WTC11 (cell line): ENCODE measurements around the gene NPAS2. TPM values are rescaled to one million over a fixed set of nuclear protein-coding genes. Genes with fewer than 3 reads are reported as not detected.
A peak's percentile ranks its signal among the peaks of the same experiment; 100 is the strongest.

Source experiments
- ATAC-seq: fragments of 200-7000 bp; cut with Tn5 transposase; 2 replicates; pipeline ENCODE4 v1.10.0; 2021; ENCODE audit warnings: mild to moderate bottlenecking, moderate library complexity
- CTCF ChIA-PET: fragments of 300-600 bp; sonication (Branson Sonifier 250); formaldehyde crosslinking; loops from one replicate; lab custom pipeline; 2021; ENCODE audit warnings: antibody characterized with exemption; lab: Charles Lee
- POLR2A ChIA-PET: fragments of 350-600 bp; sonication (Branson Sonifier 250); formaldehyde crosslinking; loops from one replicate; lab custom pipeline; 2021; ENCODE audit warnings: antibody characterized with exemption; lab: Charles Lee
- DNase-seq: peaks from one replicate; pipeline ENCODE4 v3.0.0; 2021; ENCODE audit warnings: low spot score
- H3K27ac Mint-ChIP-seq: 2 replicates; pipeline ENCODE4 v1.8.0; 2021; ENCODE audit warnings: mixed read lengths
- H3K27me3 Mint-ChIP-seq: 2 replicates; pipeline ENCODE4 v1.8.0; 2021; ENCODE audit warnings: low read depth, mild to moderate bottlenecking, moderate library complexity, mixed read lengths
- H3K36me3 Mint-ChIP-seq: 2 replicates; pipeline ENCODE4 v1.8.0; 2021; ENCODE audit warnings: mixed read lengths
- H3K4me1 Mint-ChIP-seq: 2 replicates; pipeline ENCODE4 v1.8.0; 2022; ENCODE audit warnings: mixed read lengths
- H3K4me3 Mint-ChIP-seq: 2 replicates; pipeline ENCODE4 v1.8.0; 2021; ENCODE audit warnings: mild to moderate bottlenecking, moderate library complexity, mixed read lengths
- H3K9me3 Mint-ChIP-seq: 2 replicates; pipeline ENCODE4 v1.8.0; 2021; ENCODE audit warnings: mixed read lengths
- AR ChIP-seq: fragments of 250-450 bp; sonication (Bioruptor Pico); IDR thresholded peaks from 2 replicates; pipeline ENCODE4 v1.9.0; 2021; ENCODE audit warnings: mild to moderate bottlenecking
- CTCF ChIP-seq: fragments of 200-600 bp; IDR thresholded peaks from 2 replicates; pipeline ENCODE4 v1.8.0; 2022; ENCODE audit warnings: antibody characterized with exemption
- ETV6 ChIP-seq: sonication (generic); formaldehyde crosslinking; IDR thresholded peaks from 2 replicates; pipeline ENCODE4 v1.8.1; 2022; ENCODE audit warnings: mild to moderate bottlenecking, missing genetic modification reagents
- FOXJ3 ChIP-seq: sonication (generic); formaldehyde crosslinking; IDR thresholded peaks from 2 replicates; pipeline ENCODE4 v1.9.0; 2021; ENCODE audit warnings: missing genetic modification reagents, mild to moderate bottlenecking, borderline replicate concordance
- FOXP1 ChIP-seq: sonication (generic); formaldehyde crosslinking; IDR thresholded peaks from 2 replicates; pipeline ENCODE4 v1.8.0; 2022; ENCODE audit warnings: missing genetic modification reagents, mild to moderate bottlenecking, moderate library complexity, borderline replicate concordance
- GABPB1 ChIP-seq: sonication (generic); formaldehyde crosslinking; IDR thresholded peaks from 2 replicates; pipeline ENCODE4 v1.8.1; 2023; ENCODE audit warnings: mild to moderate bottlenecking, missing genetic modification reagents
- GRHL2 ChIP-seq: fragments of 250-450 bp; sonication (Bioruptor Pico); IDR thresholded peaks from 2 replicates; pipeline ENCODE4 v1.8.0; 2022; ENCODE audit warnings: mild to moderate bottlenecking, moderate library complexity; ENCODE audit not compliant: insufficient replicate concordance, severe bottlenecking
- IRF2 ChIP-seq: sonication (generic); formaldehyde crosslinking; IDR thresholded peaks from 2 replicates; pipeline ENCODE4 v1.8.0; 2022; ENCODE audit warnings: low read depth, missing genetic modification reagents, borderline replicate concordance
- MLX ChIP-seq: sonication (generic); formaldehyde crosslinking; IDR thresholded peaks from 2 replicates; pipeline ENCODE4 v1.8.1; 2023; ENCODE audit warnings: mild to moderate bottlenecking, missing genetic modification reagents, moderate library complexity
- MYBL2 ChIP-seq: sonication (generic); formaldehyde crosslinking; IDR thresholded peaks from 2 replicates; pipeline ENCODE4 v1.8.1; 2023; ENCODE audit warnings: mild to moderate bottlenecking, moderate library complexity, missing genetic modification reagents
- NFYB ChIP-seq: sonication (generic); formaldehyde crosslinking; conservative IDR thresholded peaks from 2 replicates; pipeline ENCODE4 v1.8.0; 2022; ENCODE audit warnings: low read depth, missing genetic modification reagents
- NR2C2 ChIP-seq: sonication (generic); formaldehyde crosslinking; IDR thresholded peaks from 2 replicates; pipeline ENCODE4 v1.8.0; 2022; ENCODE audit warnings: mild to moderate bottlenecking, missing genetic modification reagents
- NR3C1 ChIP-seq: sonication (generic); formaldehyde crosslinking; conservative IDR thresholded peaks from 2 replicates; pipeline ENCODE4 v1.8.1; 2023; ENCODE audit warnings: low read depth, mild to moderate bottlenecking, missing genetic modification reagents
- PRRX2 ChIP-seq: fragments of 250-450 bp; sonication (Bioruptor Pico); IDR thresholded peaks from 2 replicates; pipeline ENCODE4 v1.8.0; 2021; ENCODE audit warnings: mild to moderate bottlenecking
- SP1 ChIP-seq: sonication (generic); formaldehyde crosslinking; conservative IDR thresholded peaks from 2 replicates; pipeline ENCODE4 v1.8.1; 2022; ENCODE audit warnings: missing genetic modification reagents
- ZNF219 ChIP-seq: sonication (generic); formaldehyde crosslinking; IDR thresholded peaks from 2 replicates; pipeline ENCODE4 v1.8.0; 2023; ENCODE audit warnings: missing genetic modification reagents, mild to moderate bottlenecking, borderline replicate concordance
- ZNF232 ChIP-seq: sonication (generic); formaldehyde crosslinking; IDR thresholded peaks from 2 replicates; pipeline ENCODE4 v1.8.0; 2022; ENCODE audit warnings: mild to moderate bottlenecking, missing genetic modification reagents
- ZNF416 ChIP-seq: fragments of 250-450 bp; sonication (Bioruptor Pico); IDR thresholded peaks from 2 replicates; pipeline ENCODE4 v1.9.0; 2021; ENCODE audit warnings: mild to moderate bottlenecking, inconsistent platforms
- ZNF425 ChIP-seq: fragments of 250-450 bp; sonication (Bioruptor Pico); conservative IDR thresholded peaks from 2 replicates; pipeline ENCODE4 v1.9.0; 2021; ENCODE audit warnings: mild to moderate bottlenecking
- total RNA-seq: library from RNA; stranded (reverse); gene quantifications from 3 replicates; pipeline ENCODE4 v1.2.3, GENCODE V29; 2021
- TF ChIP-seq, protein P1 (sequence below): sonication (generic); formaldehyde crosslinking; IDR thresholded peaks from 2 replicates; pipeline ENCODE4 v1.8.1; 2023; ENCODE audit warnings: mild to moderate bottlenecking, missing genetic modification reagents, borderline replicate concordance

The NPAS2 gene
- total RNA-seq, 1 experiment from 2014 or later = 2.6 TPM

DNA sequence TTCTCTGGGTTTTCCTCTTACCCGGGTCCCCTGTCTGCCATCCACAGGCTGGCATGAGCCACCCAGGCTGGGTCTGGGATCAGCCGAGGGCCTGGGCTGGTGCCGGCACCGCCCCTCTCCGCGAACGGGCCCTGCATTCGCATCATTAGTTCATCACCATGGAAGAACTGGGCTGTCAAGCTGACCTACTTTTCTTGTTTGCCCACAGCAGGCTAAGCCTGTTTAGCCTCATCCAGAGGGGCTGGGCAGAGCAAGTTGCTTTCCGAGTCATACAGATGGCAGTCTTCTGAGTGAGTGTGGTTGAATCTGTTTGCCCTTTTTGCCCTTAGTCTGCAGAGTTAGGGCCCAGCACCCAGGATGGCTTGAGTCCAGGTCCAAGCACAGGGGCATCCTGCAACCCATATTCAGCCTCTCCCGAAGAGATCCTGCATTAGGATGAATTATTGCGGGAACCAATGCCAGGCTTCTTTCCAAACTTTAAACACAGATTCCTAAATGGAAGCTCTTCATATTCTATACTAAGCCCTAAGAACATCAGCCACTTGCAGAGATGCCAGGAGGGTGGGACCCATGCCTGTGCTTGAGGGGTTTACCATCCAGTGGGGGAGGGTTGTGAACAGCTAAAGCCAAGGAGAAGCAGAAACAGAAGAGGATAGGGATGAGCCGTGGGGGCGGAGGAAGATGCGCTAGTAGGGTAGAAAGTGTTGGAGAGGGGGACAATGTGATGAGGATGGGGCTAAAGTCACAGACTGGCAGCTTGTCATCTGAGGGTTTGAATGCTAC is 68.0 kb downstream of the NPAS2 start:
- POLR2A ChIA-PET = no interaction called here
- Mint-ChIP-seq H3K4me3 (no peak overlapping the region), H3K27me3 (peaks cover 14% of the 10 kb centered on the region; the same call in 1 of the 2 replicates), H3K9me3 (no peaks in the 10 kb centered on the region), H3K27ac (no peak overlapping the region), H3K4me1 (peaks cover 57% of the 10 kb centered on the region), H3K36me3 (no peaks in the 10 kb centered on the region)
- ATAC-seq (no peak), DNase-seq (no peak)
- TF ChIP-seq MLX (CRISPR knock-in tag) (no peak), FOXJ3 (CRISPR knock-in tag) (no peak), NR3C1 (CRISPR knock-in tag) (no peak), PRRX2 (no peak), NR2C2 (CRISPR knock-in tag) (no peak), IRF2 (no peak), NFYB (CRISPR knock-in tag) (no peak)
- TF ChIP-seq, all 79 proteins: peak for 0
- CTCF ChIA-PET = interaction anchor here (1.0 kb wide), 1 partner anchor 405 kb away, joined by 3 read pairs; no protein-coding TSS in a partner anchor

GRCh38 chr2:100888601-100889000 is 68.7 kb downstream of the NPAS2 start:
- peaks cover 8% of the 10 kb centered on the region; the same call in 1 of the 2 replicates for H3K27me3 Mint-ChIP-seq
- POLR2A ChIA-PET = no interaction called here
- CTCF ChIA-PET = interaction anchor here (1.0 to 1.1 kb wide), 2 partner anchors 158 to 405 kb away, joined by 3 to 4 read pairs; no protein-coding TSS in a partner anchor
- TF ChIP-seq FOXP1 (CRISPR knock-in tag) = no peak
- no peak for TF ChIP-seq CTCF
- TF ChIP-seq, all 79 proteins: peak for 0
- Mint-ChIP-seq H3K4me3 (no peak overlapping the region), H3K36me3 (no peaks in the 10 kb centered on the region), H3K4me1 (peaks cover 52% of the 10 kb centered on the region), H3K27ac (no peak overlapping the region), H3K9me3 (no peaks in the 10 kb centered on the region)
- ATAC-seq (no peak), DNase-seq (no peak)

DNA sequence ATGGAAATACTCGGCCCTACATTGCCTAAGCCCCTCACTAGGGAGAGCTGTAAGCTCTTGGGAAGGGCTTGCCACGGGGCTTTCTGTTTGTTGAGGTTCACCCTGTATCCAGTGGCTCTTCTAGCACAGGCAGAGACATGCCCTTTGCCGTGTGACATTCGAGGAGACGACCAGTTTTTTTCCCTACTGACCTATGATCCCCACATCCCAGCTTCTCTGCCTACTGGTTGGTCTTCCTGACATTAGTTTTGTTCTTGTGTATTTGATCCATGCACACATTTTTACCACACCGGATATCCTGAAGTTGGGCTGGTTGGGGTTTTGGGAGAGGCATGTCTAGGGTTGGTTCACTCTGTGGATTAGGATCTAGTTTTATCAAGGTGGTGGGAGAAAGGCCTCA is 69.3 kb downstream of the NPAS2 start:
- ATAC-seq = peak; percentile 40
- Mint-ChIP-seq H3K36me3 (no peaks in the 10 kb centered on the region), H3K4me1 (peaks cover 53% of the 10 kb centered on the region), H3K9me3 (no peaks in the 10 kb centered on the region), H3K27ac (no peak overlapping the region), H3K4me3 (no peak overlapping the region), H3K27me3 (peaks cover 8% of the 10 kb centered on the region; the same call in 1 of the 2 replicates)
- ChIA-PET CTCF (interaction anchor here (1.1 to 1.5 kb wide), 2 partner anchors 30 to 159 kb away, joined by 4 read pairs; no protein-coding TSS in a partner anchor), POLR2A (no interaction called here)
- DNase-seq = no peak
- TF ChIP-seq GRHL2 (CRISPR knock-in tag) (no peak), ETV6 (CRISPR knock-in tag) (no peak), ZNF219 (CRISPR knock-in tag) (no peak), SP1 (CRISPR knock-in tag) (no peak), AR (no peak), ZNF425 (CRISPR knock-in tag) (no peak), MYBL2 (CRISPR knock-in tag) (no peak), FOXJ3 (CRISPR knock-in tag) (no peak), ZNF416 (CRISPR knock-in tag) (no peak), ZNF232 (CRISPR knock-in tag) (no peak), GABPB1 (CRISPR knock-in tag) (no peak)
- TF ChIP-seq, protein P1, sequence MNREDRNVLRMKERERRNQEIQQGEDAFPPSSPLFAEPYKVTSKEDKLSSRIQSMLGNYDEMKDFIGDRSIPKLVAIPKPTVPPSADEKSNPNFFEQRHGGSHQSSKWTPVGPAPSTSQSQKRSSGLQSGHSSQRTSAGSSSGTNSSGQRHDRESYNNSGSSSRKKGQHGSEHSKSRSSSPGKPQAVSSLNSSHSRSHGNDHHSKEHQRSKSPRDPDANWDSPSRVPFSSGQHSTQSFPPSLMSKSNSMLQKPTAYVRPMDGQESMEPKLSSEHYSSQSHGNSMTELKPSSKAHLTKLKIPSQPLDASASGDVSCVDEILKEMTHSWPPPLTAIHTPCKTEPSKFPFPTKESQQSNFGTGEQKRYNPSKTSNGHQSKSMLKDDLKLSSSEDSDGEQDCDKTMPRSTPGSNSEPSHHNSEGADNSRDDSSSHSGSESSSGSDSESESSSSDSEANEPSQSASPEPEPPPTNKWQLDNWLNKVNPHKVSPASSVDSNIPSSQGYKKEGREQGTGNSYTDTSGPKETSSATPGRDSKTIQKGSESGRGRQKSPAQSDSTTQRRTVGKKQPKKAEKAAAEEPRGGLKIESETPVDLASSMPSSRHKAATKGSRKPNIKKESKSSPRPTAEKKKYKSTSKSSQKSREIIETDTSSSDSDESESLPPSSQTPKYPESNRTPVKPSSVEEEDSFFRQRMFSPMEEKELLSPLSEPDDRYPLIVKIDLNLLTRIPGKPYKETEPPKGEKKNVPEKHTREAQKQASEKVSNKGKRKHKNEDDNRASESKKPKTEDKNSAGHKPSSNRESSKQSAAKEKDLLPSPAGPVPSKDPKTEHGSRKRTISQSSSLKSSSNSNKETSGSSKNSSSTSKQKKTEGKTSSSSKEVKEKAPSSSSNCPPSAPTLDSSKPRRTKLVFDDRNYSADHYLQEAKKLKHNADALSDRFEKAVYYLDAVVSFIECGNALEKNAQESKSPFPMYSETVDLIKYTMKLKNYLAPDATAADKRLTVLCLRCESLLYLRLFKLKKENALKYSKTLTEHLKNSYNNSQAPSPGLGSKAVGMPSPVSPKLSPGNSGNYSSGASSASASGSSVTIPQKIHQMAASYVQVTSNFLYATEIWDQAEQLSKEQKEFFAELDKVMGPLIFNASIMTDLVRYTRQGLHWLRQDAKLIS = no peak
